Mesenchymal stem cell (in vitro differentiated cells and primary cell): ENCODE measurements around the gene RAD51B.

Experiments
- DNase-seq: peaks from one replicate; pipeline ENCODE4 v3.0.0-alpha.2; 2013
- H2AFZ ChIP-seq: one replicate; pipeline ENCODE4 v1.6.1; 2013; ENCODE audit warnings: low read depth, mild to moderate bottlenecking, control low read depth, inconsistent platforms, low read length, moderate library complexity
- H2AK5ac ChIP-seq: 2 replicates; pipeline ENCODE4 v1.6.1; 2013; ENCODE audit warnings: low read length, moderate library complexity, mild to moderate bottlenecking, inconsistent platforms; ENCODE audit not compliant: severe bottlenecking
- H2BK120ac ChIP-seq: one replicate; pipeline ENCODE4 v1.6.1; 2013; ENCODE audit warnings: low read depth, mild to moderate bottlenecking, inconsistent platforms, low read length, moderate library complexity
- H2BK12ac ChIP-seq, 2 experiments: one replicate each; pipeline ENCODE4 v1.6.1; 2013; ENCODE audit warnings: inconsistent platforms in 2 of 2, low read length in 2 of 2, mild to moderate bottlenecking in 2 of 2, moderate library complexity in 2 of 2, control low read depth in 1 of 2
- H2BK15ac ChIP-seq: one replicate; pipeline ENCODE4 v1.6.1; 2013; ENCODE audit warnings: mild to moderate bottlenecking, low read depth, inconsistent platforms; ENCODE audit not compliant: poor library complexity, severe bottlenecking
- H2BK5ac ChIP-seq: 2 replicates; pipeline ENCODE4 v1.6.1; 2013; ENCODE audit warnings: low read depth, mild to moderate bottlenecking, low read length, control low read depth, inconsistent platforms; ENCODE audit not compliant: poor library complexity, severe bottlenecking
- H3K14ac ChIP-seq, 2 experiments: one replicate each; pipeline ENCODE4 v1.6.1; 2013; ENCODE audit warnings: inconsistent platforms in 2 of 2, low read length in 2 of 2, control low read depth in 1 of 2, mild to moderate bottlenecking in 1 of 2, moderate library complexity in 1 of 2
- H3K18ac ChIP-seq, 2 experiments: one replicate each; pipeline ENCODE4 v1.6.1; 2013; ENCODE audit warnings: inconsistent platforms in 2 of 2, low read length in 2 of 2, control low read depth in 1 of 2, low read depth in 1 of 2, mild to moderate bottlenecking in 1 of 2
- H3K23ac ChIP-seq, 2 experiments: one replicate each; pipeline ENCODE4 v1.6.1; 2013; ENCODE audit warnings: inconsistent platforms in 2 of 2, low read length in 2 of 2, mild to moderate bottlenecking in 2 of 2, moderate library complexity in 2 of 2, control low read depth in 1 of 2
- H3K27ac ChIP-seq: 2 replicates; pipeline ENCODE4 v1.5.1; 2013; ENCODE audit warnings: mild to moderate bottlenecking, moderate library complexity, low read length, control low read depth, inconsistent platforms; ENCODE audit not compliant: poor library complexity, severe bottlenecking
- H3K27me3 ChIP-seq, 2 experiments: 2 replicates each; pipeline versions ENCODE4 v1.6.1 to v1.7.0; 2013; ENCODE audit warnings: low read length in 2 of 2, mild to moderate bottlenecking in 2 of 2, moderate library complexity in 2 of 2, control low read depth in 1 of 2, inconsistent platforms in 1 of 2; ENCODE audit not compliant: control insufficient read depth in 1 of 2, insufficient read depth in 1 of 2
- H3K36me3 ChIP-seq, 2 experiments: 2 replicates each; pipeline versions ENCODE4 v1.6.1 to v1.7.0; 2013; ENCODE audit warnings: low read length in 2 of 2, control low read depth in 1 of 2, inconsistent platforms in 1 of 2, low read depth in 1 of 2, mild to moderate bottlenecking in 1 of 2; ENCODE audit not compliant: insufficient read depth in 2 of 2, control insufficient read depth in 1 of 2
- H3K4ac ChIP-seq, 2 experiments: one replicate each; pipeline ENCODE4 v1.6.1; 2013; ENCODE audit warnings: inconsistent platforms in 2 of 2, low read length in 2 of 2, mild to moderate bottlenecking in 2 of 2, moderate library complexity in 2 of 2, control low read depth in 1 of 2, low read depth in 1 of 2
- H3K4me1 ChIP-seq: 2 replicates; pipeline ENCODE4 v1.6.1; 2013; ENCODE audit warnings: low read depth, low read length, control low read depth; ENCODE audit not compliant: control insufficient read depth, insufficient read depth
- H3K4me2 ChIP-seq: 2 replicates; pipeline ENCODE4 v1.6.1; 2013; ENCODE audit warnings: low read length, mild to moderate bottlenecking, inconsistent platforms; ENCODE audit not compliant: poor library complexity, severe bottlenecking
- H3K4me3 ChIP-seq, 2 experiments: 2 replicates each; pipeline versions ENCODE4 v1.5.1 to v1.7.0; 2013; ENCODE audit warnings: low read length in 2 of 2, mild to moderate bottlenecking in 2 of 2, control low read depth in 1 of 2, low read depth in 1 of 2; ENCODE audit not compliant: insufficient read depth in 1 of 2
- H3K79me1 ChIP-seq: replicated peaks from 2 replicates; pipeline ENCODE4 v1.6.1; 2013; ENCODE audit warnings: mild to moderate bottlenecking, control low read depth, low read length, inconsistent platforms; ENCODE audit not compliant: poor library complexity, severe bottlenecking
- H3K9ac ChIP-seq: 2 replicates; pipeline ENCODE4 v1.7.0; 2013; ENCODE audit warnings: mild to moderate bottlenecking, low read length, moderate library complexity
- H3K9me3 ChIP-seq: 2 replicates; pipeline ENCODE4 v1.7.0; 2013; ENCODE audit warnings: mild to moderate bottlenecking, low read length; ENCODE audit not compliant: control insufficient read depth
- H4K8ac ChIP-seq: one replicate; pipeline ENCODE4 v1.6.1; 2013; ENCODE audit warnings: inconsistent platforms, mild to moderate bottlenecking, low read length, moderate library complexity
- H4K91ac ChIP-seq: one replicate; pipeline ENCODE4 v1.6.1; 2013; ENCODE audit warnings: mild to moderate bottlenecking, low read length, inconsistent platforms
- WGBS: methylation state at CpG from one replicate; pipeline ENCODE4 v1.1.7; 2013; ENCODE audit warnings: mixed read lengths; 5-methylcytosine and 5-hydroxymethylcytosine counted together

Gene RAD51B

DNA sequence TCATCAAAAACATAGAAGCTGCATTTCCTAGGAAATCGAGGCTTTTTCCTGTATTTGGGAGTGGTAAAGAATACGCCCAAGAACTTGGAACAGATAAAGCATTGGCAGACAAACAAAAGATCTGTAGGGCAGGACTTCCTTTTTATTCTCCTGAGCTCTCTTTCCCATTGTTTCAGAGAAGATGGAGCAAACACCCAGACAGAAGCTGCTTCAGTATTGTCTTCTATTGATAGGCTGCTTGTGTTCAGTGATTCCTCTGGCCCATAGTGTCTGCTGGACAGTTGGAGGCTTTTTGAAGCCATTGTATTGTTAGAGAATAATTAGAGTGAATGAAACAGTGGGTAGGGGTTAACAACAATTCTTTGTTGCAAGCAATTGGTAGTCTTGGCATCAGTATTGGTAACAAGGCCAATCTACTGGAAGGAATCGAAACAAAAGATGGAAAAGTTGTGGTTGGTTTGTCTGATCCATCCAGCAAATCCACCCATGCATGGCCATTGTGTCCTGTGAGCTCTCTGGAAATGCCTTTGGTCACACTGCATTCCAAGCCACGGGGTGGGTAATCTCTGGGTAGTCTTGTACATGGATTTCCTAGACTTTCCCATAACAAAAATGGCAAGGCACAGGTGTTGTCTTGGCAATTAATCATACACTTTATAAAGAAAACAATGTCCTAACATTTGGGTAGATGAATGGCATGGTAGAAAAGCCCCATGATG, 424.8 kb downstream of the RAD51B start:
- H3K27me3 ChIP-seq, result no peaks in the 10 kb centered on the region
- H3K14ac ChIP-seq, result no peak overlapping the region
- no peak overlapping the region for H4K8ac ChIP-seq
- H3K27ac ChIP-seq, result no peak overlapping the region
- no peak overlapping the region for H2AFZ ChIP-seq
- H3K4me1 ChIP-seq, result peaks cover 8% of the 10 kb centered on the region
- H2BK5ac ChIP-seq, result no peak overlapping the region
- no peak for DNase-seq
- no peak overlapping the region for H4K91ac ChIP-seq
- H2BK120ac ChIP-seq, result no peak overlapping the region
- no peak overlapping the region for H3K23ac ChIP-seq
- H3K4ac ChIP-seq, result peak overlapping the region in 1 of 2 experiments; percentile 40
- H3K4me3 ChIP-seq, result no peak overlapping the region
- H3K36me3 ChIP-seq, result no peaks in the 10 kb centered on the region
- H2AK5ac ChIP-seq, result peak overlapping the region; percentile 76
- peak overlapping the region; percentile 43 for H3K9ac ChIP-seq
- WGBS, result 100% methylated on average over 3 of the region's 4 CpGs
- H3K79me1 ChIP-seq, result peaks cover 7% of the 10 kb centered on the region
- peak overlapping the region; percentile 25 to 75 for H2BK12ac ChIP-seq
- no peaks in the 10 kb centered on the region for H3K9me3 ChIP-seq
- no peak overlapping the region for H2BK15ac ChIP-seq
- peak overlapping the region in 1 of 2 experiments; percentile 67 for H3K18ac ChIP-seq
- H3K4me2 ChIP-seq, result no peak overlapping the region

DNA sequence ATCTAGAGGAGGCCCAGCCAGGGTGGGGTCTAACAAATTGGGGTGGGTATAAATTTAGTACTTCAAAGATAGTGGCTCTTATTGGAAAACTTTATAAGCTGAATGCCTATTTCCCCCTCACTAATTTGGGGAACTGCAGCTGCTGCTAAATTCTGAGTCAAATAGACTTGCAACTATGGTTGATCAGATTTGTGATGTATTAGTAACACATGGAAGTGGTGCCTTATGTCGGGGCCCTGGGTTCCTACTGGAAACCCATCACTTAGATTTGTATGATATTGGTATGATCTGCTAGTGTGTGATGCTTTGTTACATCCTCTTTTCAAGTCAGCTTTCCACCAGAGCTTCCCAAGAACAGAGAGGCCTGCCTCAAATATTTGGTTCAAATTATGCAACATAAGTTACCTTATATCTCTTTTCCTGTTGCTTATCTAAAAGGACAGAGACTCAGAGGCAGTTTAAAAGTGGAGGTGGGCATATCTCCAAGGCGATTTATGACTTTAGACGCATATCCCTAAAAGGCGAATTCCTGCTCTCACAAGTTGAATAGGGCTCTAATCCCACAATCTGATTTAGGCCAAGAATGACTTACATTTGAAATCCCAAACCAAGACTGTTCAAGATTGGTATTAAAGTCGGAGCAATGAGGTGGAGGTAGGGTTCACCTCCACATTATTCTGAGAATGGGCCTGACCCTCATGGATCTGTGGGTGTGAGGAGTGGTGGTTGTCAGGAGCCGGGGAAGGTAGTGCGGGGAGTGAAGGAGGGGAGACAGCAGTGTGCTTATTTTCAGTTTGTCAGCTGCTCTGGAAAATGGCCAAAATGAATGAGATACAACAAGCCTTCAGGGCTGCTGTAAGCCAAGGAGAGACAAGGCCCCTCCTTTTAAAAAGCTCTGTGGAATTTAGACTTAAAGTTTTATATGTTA, 425.8 kb downstream of the RAD51B start:
- Histone ChIP-seq H3K18ac (peak overlapping the region in 1 of 2 experiments; percentile 90), H2AFZ (no peak overlapping the region), H3K27me3 (no peaks in the 10 kb centered on the region), H3K79me1 (peaks cover 11% of the 10 kb centered on the region), H2BK15ac (no peak overlapping the region), H3K4me2 (no peak overlapping the region), H3K23ac (no peak overlapping the region), H3K27ac (no peak overlapping the region), H3K4me1 (peaks cover 8% of the 10 kb centered on the region), H3K4me3 (peak overlapping the region in 1 of 2 experiments; percentile 12), H2AK5ac (peak overlapping the region; percentile 75), H2BK5ac (no peak overlapping the region), H4K8ac (no peak overlapping the region), H2BK120ac (peak overlapping the region; percentile 19), H3K9me3 (no peaks in the 10 kb centered on the region), H3K9ac (peak overlapping the region; percentile 80), H3K4ac (peak overlapping the region in 1 of 2 experiments; percentile 81), H4K91ac (no peak overlapping the region), H3K14ac (no peak overlapping the region), H3K36me3 (no peaks in the 10 kb centered on the region), H2BK12ac (peak overlapping the region; percentile 34 to 98)
- peak; percentile 60 for DNase-seq
- WGBS, result 82% methylated on average over 6 of the region's 7 CpGs

DNA sequence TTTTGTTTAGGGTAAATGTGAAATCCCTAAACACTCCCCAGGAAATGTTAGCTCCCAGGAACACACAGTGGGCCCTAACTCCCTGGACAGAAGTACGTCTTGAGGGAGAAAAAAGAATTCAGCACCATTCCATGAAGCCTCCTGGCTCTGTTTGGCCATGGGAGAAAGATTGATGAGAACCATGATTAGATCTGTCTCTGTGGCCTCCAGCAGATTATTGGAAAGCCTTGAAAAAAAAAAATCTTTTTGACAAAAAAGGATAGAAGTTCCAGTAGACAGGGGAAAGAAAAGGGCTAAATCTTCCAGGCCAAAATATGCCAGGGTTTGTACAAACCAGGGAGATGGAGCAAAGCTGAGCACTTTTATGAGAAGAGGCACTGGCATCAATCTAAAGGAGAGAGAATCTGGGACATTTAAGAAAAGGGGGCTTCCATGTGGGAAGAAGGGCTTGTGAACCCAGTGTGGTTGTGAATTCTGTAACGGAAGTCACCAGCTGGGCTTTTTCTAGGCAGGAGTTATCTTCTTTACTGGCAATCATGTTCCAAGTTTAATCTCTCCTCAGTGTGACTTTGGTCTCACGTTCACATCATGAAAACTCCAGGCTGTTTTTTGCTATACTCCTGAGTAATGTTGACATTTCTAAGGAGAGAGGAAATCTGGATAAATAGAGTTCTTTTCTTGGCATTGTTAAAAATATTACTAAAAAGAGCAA, 426.7 kb downstream of the RAD51B start:
- peaks cover 10% of the 10 kb centered on the region for H3K4me1 ChIP-seq
- no peaks in the 10 kb centered on the region for H3K36me3 ChIP-seq
- H3K27me3 ChIP-seq, result no peaks in the 10 kb centered on the region
- H2BK5ac ChIP-seq, result no peak overlapping the region
- no peak overlapping the region for H4K91ac ChIP-seq
- H3K9me3 ChIP-seq, result no peaks in the 10 kb centered on the region
- peaks cover 13% of the 10 kb centered on the region for H3K79me1 ChIP-seq
- no peak overlapping the region for H2AFZ ChIP-seq
- peak overlapping the region; percentile 56 for H2BK15ac ChIP-seq
- peak overlapping the region; percentile 45 to 92 for H2BK12ac ChIP-seq
- H3K23ac ChIP-seq, result no peak overlapping the region
- no peak overlapping the region for H2BK120ac ChIP-seq
- H3K4ac ChIP-seq, result peak overlapping the region; percentile 31 to 94
- H3K9ac ChIP-seq, result peak overlapping the region; percentile 80
- 79% methylated on average over 2 of the region's 3 CpGs for WGBS
- H3K4me3 ChIP-seq, result no peak overlapping the region
- no peak for DNase-seq
- peak overlapping the region; percentile 97 for H2AK5ac ChIP-seq
- H4K8ac ChIP-seq, result no peak overlapping the region
- no peak overlapping the region for H3K14ac ChIP-seq
- no peak overlapping the region for H3K4me2 ChIP-seq
- peak overlapping the region; percentile 64 to 75 for H3K18ac ChIP-seq
- peak overlapping the region; percentile 33 for H3K27ac ChIP-seq
